Chondrocyte (in vitro differentiated cells): Measurements from ENCODE around the gene PLEKHA6. TPM values are rescaled to one million over a fixed set of nuclear protein-coding genes. Genes with fewer than 3 reads are reported as not detected.

Experiments used
- DNase-seq: peaks from one replicate; pipeline ENCODE4 v3.0.0; 2021; ENCODE audit warnings: mixed read lengths, low spot score
- H3K27ac Mint-ChIP-seq: one replicate; pipeline ENCODE4 v1.8.0; 2021; ENCODE audit warnings: mild to moderate bottlenecking, moderate library complexity, mixed read lengths; ENCODE audit not compliant: unreplicated experiment
- H3K27me3 Mint-ChIP-seq: 2 replicates; pipeline ENCODE4 v1.8.0; 2021; ENCODE audit warnings: low read depth, mixed read lengths
- H3K36me3 Mint-ChIP-seq: 2 replicates; pipeline ENCODE4 v1.8.0; 2021; ENCODE audit warnings: low read depth, mixed read lengths
- H3K4me1 Mint-ChIP-seq: 2 replicates; pipeline ENCODE4 v1.8.0; 2021; ENCODE audit warnings: low read depth, mild to moderate bottlenecking, mixed read lengths
- H3K4me3 Mint-ChIP-seq: one replicate; pipeline ENCODE4 v1.8.0; 2021; ENCODE audit warnings: mild to moderate bottlenecking, moderate library complexity, mixed read lengths; ENCODE audit not compliant: unreplicated experiment
- H3K9me3 Mint-ChIP-seq: 2 replicates; pipeline ENCODE4 v1.8.0; 2021; ENCODE audit warnings: low read depth, mixed read lengths
- total RNA-seq: library from RNA; stranded (reverse); gene quantifications from 3 replicates; pipeline ENCODE4 v1.2.1, GENCODE V29; 2021
- TF ChIP-seq, protein P1 (sequence below): fragments of 200-600 bp; sonication (generic); IDR thresholded peaks from 2 replicates; pipeline ENCODE4 v1.5.0; 2021; ENCODE audit warnings: antibody characterized with exemption, mild to moderate bottlenecking, moderate library complexity

The PLEKHA6 gene
- total RNA-seq, 1 donor from 2014 or later, result 0.15 TPM

DNA sequence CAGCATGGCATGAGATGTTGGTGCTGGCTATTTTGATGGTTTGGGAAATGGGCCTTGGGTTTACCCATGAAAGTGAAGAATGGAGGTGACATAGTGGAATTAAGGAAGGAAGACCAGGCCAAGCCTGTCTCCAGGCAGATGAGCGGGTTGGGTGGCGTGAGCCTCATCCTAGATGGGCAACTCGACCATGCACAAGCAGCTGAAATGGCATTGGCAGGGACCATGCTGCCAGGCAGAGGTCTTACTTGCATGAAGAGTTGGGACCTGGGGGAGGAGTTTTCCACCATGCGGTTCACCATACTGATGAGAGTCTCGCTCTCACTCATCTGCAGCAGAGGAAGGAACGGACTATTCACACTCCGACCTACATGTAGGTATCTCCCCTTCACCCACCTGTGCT lies 108.4 kb downstream of the PLEKHA6 start:
- no peak overlapping the region for H3K4me3 Mint-ChIP-seq
- peaks cover 11% of the 10 kb centered on the region for H3K4me1 Mint-ChIP-seq
- TF ChIP-seq, protein P1, sequence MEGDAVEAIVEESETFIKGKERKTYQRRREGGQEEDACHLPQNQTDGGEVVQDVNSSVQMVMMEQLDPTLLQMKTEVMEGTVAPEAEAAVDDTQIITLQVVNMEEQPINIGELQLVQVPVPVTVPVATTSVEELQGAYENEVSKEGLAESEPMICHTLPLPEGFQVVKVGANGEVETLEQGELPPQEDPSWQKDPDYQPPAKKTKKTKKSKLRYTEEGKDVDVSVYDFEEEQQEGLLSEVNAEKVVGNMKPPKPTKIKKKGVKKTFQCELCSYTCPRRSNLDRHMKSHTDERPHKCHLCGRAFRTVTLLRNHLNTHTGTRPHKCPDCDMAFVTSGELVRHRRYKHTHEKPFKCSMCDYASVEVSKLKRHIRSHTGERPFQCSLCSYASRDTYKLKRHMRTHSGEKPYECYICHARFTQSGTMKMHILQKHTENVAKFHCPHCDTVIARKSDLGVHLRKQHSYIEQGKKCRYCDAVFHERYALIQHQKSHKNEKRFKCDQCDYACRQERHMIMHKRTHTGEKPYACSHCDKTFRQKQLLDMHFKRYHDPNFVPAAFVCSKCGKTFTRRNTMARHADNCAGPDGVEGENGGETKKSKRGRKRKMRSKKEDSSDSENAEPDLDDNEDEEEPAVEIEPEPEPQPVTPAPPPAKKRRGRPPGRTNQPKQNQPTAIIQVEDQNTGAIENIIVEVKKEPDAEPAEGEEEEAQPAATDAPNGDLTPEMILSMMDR, result no peak
- H3K27ac Mint-ChIP-seq, result no peak overlapping the region
- DNase-seq, result no peak
- H3K36me3 Mint-ChIP-seq, result no peaks in the 10 kb centered on the region
- no peaks in the 10 kb centered on the region for H3K9me3 Mint-ChIP-seq
- peaks cover 15% of the 10 kb centered on the region for H3K27me3 Mint-ChIP-seq

DNA sequence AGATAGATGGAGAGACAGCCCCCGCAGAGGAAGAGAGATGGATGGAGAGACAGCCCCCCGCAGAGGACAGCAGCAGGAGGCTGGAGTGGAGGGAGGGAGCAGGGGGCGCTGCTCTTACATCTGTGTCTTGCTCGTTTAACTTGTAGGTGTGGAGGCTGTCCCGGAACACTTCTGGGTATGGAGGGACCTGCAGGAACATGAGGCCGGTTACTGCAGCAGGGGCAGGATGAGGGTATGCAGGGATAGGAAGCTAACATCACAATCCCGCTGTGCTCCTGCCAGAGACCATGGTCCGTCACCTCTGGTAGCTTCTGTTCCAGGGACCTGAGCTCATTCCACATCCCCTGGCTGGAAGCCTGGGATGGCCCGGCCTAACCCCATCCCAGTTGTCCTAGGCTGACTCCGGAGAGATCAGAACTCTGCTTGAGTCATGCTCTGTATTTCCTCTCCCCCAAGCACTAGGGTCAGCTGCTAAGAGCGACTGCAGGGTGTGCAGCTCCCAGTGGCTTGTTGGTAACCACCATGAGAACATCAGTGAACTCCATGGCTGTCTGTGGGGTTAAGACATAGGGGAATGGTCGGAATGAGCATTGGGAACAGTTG lies 109.2 kb downstream of the PLEKHA6 start:
- H3K9me3 Mint-ChIP-seq, result no peaks in the 10 kb centered on the region
- no peak for DNase-seq
- TF ChIP-seq, protein P1, result no peak
- peaks cover 4% of the 10 kb centered on the region for H3K4me1 Mint-ChIP-seq
- no peaks in the 10 kb centered on the region for H3K36me3 Mint-ChIP-seq
- no peak overlapping the region for H3K4me3 Mint-ChIP-seq
- peaks cover 19% of the 10 kb centered on the region for H3K27me3 Mint-ChIP-seq
- H3K27ac Mint-ChIP-seq, result no peak overlapping the region

DNA sequence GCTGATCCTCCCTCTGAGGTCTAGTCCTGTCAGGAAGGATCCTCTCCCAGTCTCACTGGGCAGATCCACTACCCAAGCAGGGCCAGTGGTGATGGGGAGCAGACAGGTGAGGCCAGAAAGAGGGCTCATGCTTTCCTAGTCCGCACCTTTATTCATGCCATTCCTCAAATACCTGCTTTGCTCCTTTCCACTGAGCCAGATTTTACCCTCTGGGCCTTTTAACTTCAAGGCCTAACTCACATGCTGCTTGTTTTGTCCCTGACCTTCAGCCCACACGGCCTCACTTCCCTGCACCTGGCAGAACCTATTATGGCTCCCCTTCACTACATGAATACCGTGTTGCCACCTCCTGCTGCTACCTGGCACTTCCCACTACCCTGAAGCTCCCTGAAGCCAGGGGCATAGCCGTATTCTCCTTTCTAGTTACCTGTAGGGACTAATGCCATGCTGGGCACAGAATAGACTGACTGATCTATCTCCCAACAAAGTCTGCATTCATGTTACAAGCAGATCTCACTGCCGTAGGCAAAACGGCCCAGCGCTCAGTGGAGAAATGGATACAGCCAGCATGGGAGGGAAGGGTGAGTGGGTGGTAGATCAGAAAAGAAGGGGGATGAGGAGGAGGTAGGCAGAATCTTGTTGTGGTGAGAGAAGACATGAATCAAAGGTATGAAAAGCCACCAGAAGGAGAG lies 109.8 kb downstream of the PLEKHA6 start:
- Mint-ChIP-seq H3K4me1 (no peaks in the 10 kb centered on the region), H3K27me3 (peaks cover 19% of the 10 kb centered on the region), H3K4me3 (no peak overlapping the region), H3K36me3 (no peaks in the 10 kb centered on the region), H3K27ac (no peak overlapping the region), H3K9me3 (no peaks in the 10 kb centered on the region)
- TF ChIP-seq, protein P1, result no peak
- no peak for DNase-seq

DNA sequence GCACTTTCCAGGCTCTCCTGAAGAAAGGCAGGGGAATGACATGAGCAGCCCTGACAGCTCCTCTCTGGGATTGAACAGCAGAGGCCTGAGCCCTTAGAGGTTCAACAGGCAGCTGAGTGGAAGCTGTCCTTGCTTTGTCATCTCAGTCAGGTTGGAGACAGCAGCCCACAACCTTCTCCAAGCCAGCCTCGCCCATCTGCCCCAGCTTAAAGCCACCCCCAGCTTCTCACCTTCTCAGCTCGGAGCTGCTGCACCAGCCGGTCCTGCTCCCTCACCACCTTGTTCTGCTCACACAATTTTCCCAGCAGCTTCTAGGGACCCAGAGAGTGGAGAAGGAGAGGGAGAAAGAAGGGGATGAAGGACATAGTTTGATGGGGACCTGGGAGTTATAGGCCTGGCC lies 110.8 kb downstream of the PLEKHA6 start:
- Mint-ChIP-seq H3K36me3 (no peaks in the 10 kb centered on the region), H3K9me3 (no peaks in the 10 kb centered on the region), H3K27ac (no peak overlapping the region), H3K4me1 (no peaks in the 10 kb centered on the region), H3K4me3 (no peak overlapping the region), H3K27me3 (peaks cover 19% of the 10 kb centered on the region)
- no peak for DNase-seq
- TF ChIP-seq, protein P1, result no peak

DNA sequence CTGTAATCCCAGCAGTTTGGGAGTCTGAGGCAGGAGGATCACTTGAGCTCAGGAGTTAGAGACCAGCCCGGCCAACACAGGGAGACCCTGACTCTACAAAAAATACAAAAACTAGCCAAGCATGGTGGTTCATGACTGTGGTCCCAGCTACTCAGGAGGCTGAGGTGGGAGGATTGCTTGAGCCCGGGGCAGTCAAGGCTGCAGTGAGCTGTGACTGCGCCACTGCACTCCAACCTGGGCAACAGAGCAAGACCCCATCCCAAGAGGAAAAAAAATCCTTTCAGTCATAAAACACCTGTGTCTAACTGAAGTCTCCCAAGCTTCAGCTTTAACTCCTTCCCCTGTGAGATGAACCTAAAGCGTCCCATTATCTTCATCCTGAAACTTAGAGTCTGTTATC lies 112.9 kb downstream of the PLEKHA6 start:
- TF ChIP-seq, protein P1, result no peak
- Mint-ChIP-seq H3K27ac (no peak overlapping the region), H3K9me3 (no peaks in the 10 kb centered on the region), H3K4me3 (no peak overlapping the region), H3K4me1 (no peaks in the 10 kb centered on the region), H3K36me3 (no peaks in the 10 kb centered on the region), H3K27me3 (peaks cover 19% of the 10 kb centered on the region)
- no peak for DNase-seq
